H1 (cell line): ENCODE data around the gene PLCB1. TPM values are rescaled to one million over a fixed set of nuclear protein-coding genes. Genes with fewer than 3 reads are reported as not detected.

ENCODE experiments used
- CTCF ChIA-PET: fragments of 300-600 bp; sonication (Branson Sonifier 250); formaldehyde crosslinking; loops from one replicate; lab custom pipeline; 2021; ENCODE audit not compliant: partially characterized antibody; lab: Charles Lee
- POLR2A ChIA-PET: fragments of 300-600 bp; sonication (Branson Sonifier 250); formaldehyde crosslinking; loops from one replicate; lab custom pipeline; 2021; ENCODE audit warnings: inconsistent platforms; ENCODE audit not compliant: partially characterized antibody; lab: Charles Lee
- DNase-seq, 2 experiments: peaks; one replicate each; pipeline versions ENCODE4 v3.0.0 to v3.0.0-alpha.2; 2010 to 2022; ENCODE audit warnings: low spot score in 2 of 2, low read depth in 1 of 2, mixed read lengths in 1 of 2
- FAIRE-seq: peaks from 2 replicates; lab custom pipeline; 2011; peaks lifted over from hg19 to GRCh38; lab: Jason Lieb, UNC
- H2AFZ ChIP-seq: 2 replicates; pipeline ENCODE4 v1.8.1; 2012; ENCODE audit warnings: low read length, inconsistent platforms
- H2AK5ac ChIP-seq: 2 replicates; pipeline ENCODE4 v1.6.1; 2013; ENCODE audit warnings: low read depth, low read length
- H2BK120ac ChIP-seq: replicated peaks from 2 replicates; pipeline ENCODE3; 2013; ENCODE audit warnings: low read depth, low read length, inconsistent platforms
- H2BK12ac ChIP-seq: 2 replicates; pipeline ENCODE4 v1.6.1; 2013; ENCODE audit warnings: low read depth, low read length
- H2BK15ac ChIP-seq: 2 replicates; pipeline ENCODE4 v1.6.1; 2013; ENCODE audit warnings: low read length
- H2BK20ac ChIP-seq: 2 replicates; pipeline ENCODE4 v1.6.1; 2013; ENCODE audit warnings: low read length
- H2BK5ac ChIP-seq: 2 replicates; pipeline ENCODE4 v1.6.1; 2013; ENCODE audit warnings: low read depth, low read length
- H3K14ac ChIP-seq: 2 replicates; pipeline ENCODE4 v1.6.1; 2013; ENCODE audit warnings: inconsistent platforms; ENCODE audit not compliant: insufficient read length
- H3K18ac ChIP-seq: 2 replicates; pipeline ENCODE4 v1.6.1; 2013; ENCODE audit warnings: low read length; ENCODE audit errors: extremely low read depth
- H3K23ac ChIP-seq: 2 replicates; pipeline ENCODE4 v1.6.1; 2013; ENCODE audit warnings: inconsistent platforms; ENCODE audit not compliant: insufficient read length
- H3K23me2 ChIP-seq: 2 replicates; pipeline ENCODE4 v1.6.1; 2013; ENCODE audit warnings: low read depth, low read length
- H3K27ac ChIP-seq: 2 replicates; pipeline ENCODE4 v1.6.1; 2011; ENCODE audit warnings: low read depth, low read length, inconsistent platforms
- H3K27me3 ChIP-seq, 4 experiments: replicated peaks in 1 of 4; 1 replicate in 1 of 4; 2 replicates in 3 of 4; pipeline versions ENCODE4 v1.6.1 to v1.8.1; 2011 to 2013; ENCODE audit warnings: low read length in 3 of 4, mild to moderate bottlenecking in 3 of 4, inconsistent platforms in 2 of 4, mixed read lengths in 2 of 4, moderate library complexity in 1 of 4; ENCODE audit not compliant: control insufficient read depth in 3 of 4, insufficient read depth in 3 of 4; ENCODE audit errors: extremely low read depth in 1 of 4
- H3K36me3 ChIP-seq, 4 experiments: 2 replicates each; pipeline versions ENCODE4 v1.6.1 to v1.8.1; 2011 to 2013; ENCODE audit warnings: mild to moderate bottlenecking in 4 of 4, low read length in 3 of 4, moderate library complexity in 2 of 4, control low read depth in 1 of 4, inconsistent platforms in 1 of 4; ENCODE audit not compliant: insufficient read depth in 4 of 4, control insufficient read depth in 2 of 4
- H3K4ac ChIP-seq: replicated peaks from 2 replicates; pipeline ENCODE3; 2013; ENCODE audit warnings: low read length, low read depth, mixed read lengths, inconsistent platforms; ENCODE audit not compliant: insufficient read length
- H3K4me1 ChIP-seq, 4 experiments: replicated peaks in 1 of 4; 1 replicate in 1 of 4; 2 replicates in 3 of 4; pipeline versions ENCODE4 v1.6.1 to v1.8.1; 2011 to 2013; ENCODE audit warnings: low read length in 3 of 4, inconsistent platforms in 2 of 4, mixed read lengths in 1 of 4; ENCODE audit not compliant: insufficient read depth in 4 of 4, control insufficient read depth in 3 of 4
- H3K4me2 ChIP-seq, 2 experiments: 2 replicates each; pipeline versions ENCODE4 v1.6.1 to v1.8.1; 2011 to 2013; ENCODE audit warnings: low read depth in 2 of 2, low read length in 2 of 2, control low read depth in 1 of 2, inconsistent platforms in 1 of 2, mild to moderate bottlenecking in 1 of 2; ENCODE audit not compliant: insufficient read depth in 1 of 2
- H3K4me3 ChIP-seq, 4 experiments: fragments of 200-600, 300-600 bp in 1 of 4; sonication (generic), shearing (Covaris generic), sonication (Bioruptor Twin) in 1 of 4; 2 replicates each; pipeline versions ENCODE4 v1.5.1 to v1.8.1; 2011 to 2016; ENCODE audit warnings: low read length in 4 of 4, low read depth in 3 of 4, control low read depth in 2 of 4, inconsistent platforms in 2 of 4, mild to moderate bottlenecking in 2 of 4, mixed read lengths in 1 of 4, moderate library complexity in 1 of 4; ENCODE audit not compliant: insufficient read depth in 2 of 4; ENCODE audit errors: extremely low read depth in 1 of 4
- H3K56ac ChIP-seq: replicated peaks from 2 replicates; pipeline ENCODE3; 2013; ENCODE audit warnings: low read depth, mild to moderate bottlenecking, mixed read lengths, low read length, inconsistent platforms; ENCODE audit not compliant: insufficient read length
- H3K79me1 ChIP-seq: 2 replicates; pipeline ENCODE4 v1.6.1; 2013; ENCODE audit warnings: low read depth, low read length, control low read depth
- H3K79me2 ChIP-seq, 2 experiments: 2 replicates each; pipeline versions ENCODE4 v1.6.1 to v1.8.1; 2012 to 2013; ENCODE audit warnings: low read length in 2 of 2, mild to moderate bottlenecking in 2 of 2, inconsistent platforms in 1 of 2; ENCODE audit not compliant: insufficient read depth in 2 of 2, control insufficient read depth in 1 of 2
- H3K9ac ChIP-seq, 4 experiments: replicated peaks in 1 of 4; 1 replicate in 1 of 4; 2 replicates in 3 of 4; pipeline versions ENCODE4 v1.6.1 to v1.8.1; 2011 to 2013; ENCODE audit warnings: low read depth in 3 of 4, low read length in 3 of 4, control low read depth in 2 of 4, mild to moderate bottlenecking in 2 of 4, moderate library complexity in 2 of 4, inconsistent platforms in 1 of 4; ENCODE audit errors: extremely low read depth in 1 of 4
- H3K9me3 ChIP-seq, 2 experiments: 2 replicates each; pipeline versions ENCODE4 v1.6.1 to v1.8.1; 2012 to 2013; ENCODE audit warnings: mild to moderate bottlenecking in 2 of 2, moderate library complexity in 2 of 2, control low read depth in 1 of 2, inconsistent platforms in 1 of 2, low read depth in 1 of 2, low read length in 1 of 2, mixed read lengths in 1 of 2; ENCODE audit not compliant: insufficient read depth in 2 of 2
- H4K20me1 ChIP-seq, 2 experiments: replicated peaks in 1 of 2; 2 replicates each; pipeline versions ENCODE3 to v1.8.1; 2011 to 2013; ENCODE audit warnings: inconsistent platforms in 2 of 2, low read length in 2 of 2, mild to moderate bottlenecking in 1 of 2; ENCODE audit not compliant: insufficient read depth in 2 of 2, control insufficient read depth in 1 of 2
- H4K5ac ChIP-seq: 2 replicates; pipeline ENCODE4 v1.6.1; 2013; ENCODE audit warnings: low read length, low read depth, mixed read lengths, inconsistent platforms; ENCODE audit not compliant: insufficient read length
- H4K8ac ChIP-seq: 2 replicates; pipeline ENCODE4 v1.8.0; 2013; ENCODE audit warnings: mild to moderate bottlenecking, moderate library complexity, low read length, inconsistent platforms; ENCODE audit not compliant: insufficient read depth; ENCODE audit errors: extremely low read depth
- H4K91ac ChIP-seq: replicated peaks from 2 replicates; pipeline ENCODE3; 2013; ENCODE audit warnings: low read length, mixed read lengths, inconsistent platforms; ENCODE audit not compliant: insufficient read length
- ASH2L ChIP-seq: fragments of 200-600, 300-600 bp; sonication (generic); IDR thresholded peaks from one replicate; pipeline ENCODE4 v1.7.1; 2017; ENCODE audit warnings: low read length
- CREB1 ChIP-seq: IDR thresholded peaks from 2 replicates; pipeline ENCODE4 v1.6.1; 2012; ENCODE audit warnings: inconsistent platforms
- HDAC2 ChIP-seq, 2 experiments: fragments of 300-600 bp in 1 of 2; sonication (generic) in 1 of 2; IDR thresholded peaks; 2 replicates each; pipeline ENCODE4 v1.6.1; 2011 to 2012; ENCODE audit warnings: low read depth in 2 of 2, low read length in 2 of 2, mild to moderate bottlenecking in 2 of 2, moderate library complexity in 2 of 2, borderline replicate concordance in 1 of 2, inconsistent platforms in 1 of 2
- KDM4A ChIP-seq: IDR thresholded peaks from one replicate; pipeline ENCODE4 v1.7.1; 2012; ENCODE audit warnings: low read depth, mild to moderate bottlenecking, moderate library complexity, low read length, inconsistent platforms; ENCODE audit not compliant: severe bottlenecking
- KDM5A ChIP-seq: fragments of 200-600 bp; IDR thresholded peaks from 2 replicates; pipeline ENCODE4 v1.7.1; 2012; ENCODE audit warnings: mild to moderate bottlenecking, low read length, inconsistent platforms, mixed read lengths
- NANOG ChIP-seq: IDR thresholded peaks from 2 replicates; pipeline ENCODE4 v1.6.1; 2011; ENCODE audit warnings: low read length, low read depth, mild to moderate bottlenecking, inconsistent platforms; ENCODE audit not compliant: insufficient read depth, poor library complexity, severe bottlenecking
- NRF1 ChIP-seq: IDR thresholded peaks from 2 replicates; pipeline ENCODE4 v1.6.1; 2011; ENCODE audit warnings: mild to moderate bottlenecking, low read depth, low read length, improper control_type of control experiment
- RAD21 ChIP-seq, 2 experiments: IDR thresholded peaks in 1 of 2; conservative IDR thresholded peaks in 1 of 2; 2 replicates each; pipeline ENCODE4 v1.6.1; 2011; ENCODE audit warnings: low read depth in 2 of 2, low read length in 2 of 2, improper control_type of control experiment in 1 of 2, inconsistent platforms in 1 of 2, mild to moderate bottlenecking in 1 of 2, moderate library complexity in 1 of 2
- SAP30 ChIP-seq: fragments of 300-600 bp; sonication (generic); IDR thresholded peaks from 2 replicates; pipeline ENCODE4 v1.7.1; 2012; ENCODE audit warnings: low read length, moderate library complexity, mild to moderate bottlenecking, inconsistent platforms; ENCODE audit not compliant: insufficient read depth, insufficient replicate concordance
- SIN3A ChIP-seq, 2 experiments: IDR thresholded peaks in 1 of 2; conservative IDR thresholded peaks in 1 of 2; 2 replicates each; pipeline ENCODE4 v1.6.1; 2011 to 2012; ENCODE audit warnings: low read length in 2 of 2, improper control_type of control experiment in 1 of 2, low read depth in 1 of 2, mild to moderate bottlenecking in 1 of 2
- SP2 ChIP-seq: IDR thresholded peaks from 2 replicates; pipeline ENCODE4 v1.6.1; 2012; ENCODE audit warnings: mild to moderate bottlenecking, low read length, inconsistent platforms
- SUZ12 ChIP-seq: fragments of 200-600 bp; sonication (generic); IDR thresholded peaks from 2 replicates; pipeline ENCODE4 v1.6.1; 2012; ENCODE audit warnings: mild to moderate bottlenecking, inconsistent platforms, low read length, moderate library complexity, mixed read lengths
- TAF7 ChIP-seq: optimal IDR thresholded peaks from 2 replicates; pipeline ENCODE3; 2011; ENCODE audit warnings: low read depth, mild to moderate bottlenecking, inconsistent platforms, low read length, moderate library complexity, borderline replicate concordance
- TBP ChIP-seq: IDR thresholded peaks from 2 replicates; pipeline ENCODE4 v1.6.1; 2011; ENCODE audit warnings: low read depth, low read length, improper control_type of control experiment
- WGBS, 2 experiments: shearing (Covaris generic) in 1 of 2; methylation state at CpG; one replicate each; pipeline versions ENCODE4 v1.1.6 to v1.1.7; 2013 to 2015; ENCODE audit warnings: low lambda C conversion rate in 2 of 2, mixed read lengths in 2 of 2, inconsistent platforms in 1 of 2, low coverage in 1 of 2, missing lambda C conversion rate in 1 of 2; ENCODE audit not compliant: insufficient replicate concordance in 2 of 2, insufficient coverage in 1 of 2, insufficient read length in 1 of 2; ENCODE audit errors: extremely low coverage in 1 of 2, missing lambda C conversion rate in 1 of 2; 5-methylcytosine and 5-hydroxymethylcytosine counted together
- polyA plus RNA-seq, 7 experiments: library from polyadenylated mRNA; depleted of rRNA in 3 of 7; stranded (reverse) in 5 of 7; unstranded in 2 of 7; fragments of >200 nt in 5 of 7; fragments of 200-250 nt in 2 of 7; gene quantifications; 1 replicate in 5 of 7; 2 replicates in 1 of 7; 4 replicates in 1 of 7; pipeline versions ENCODE4 v1.2.1 to v1.2.3, GENCODE V29; 2011 to 2013; ENCODE audit warnings: missing spikeins in 2 of 7, mixed read lengths in 2 of 7
- total RNA-seq: library from RNA; stranded (reverse); fragmentation: NEBNext Ultra II Directional; extraction: Animal tissue kit (Norgen Biotek cat#: 25700); gene quantifications from 2 replicates; pipeline ENCODE4 v1.2.1, GENCODE V29; 2021

Gene PLCB1
- total and polyA plus RNA-seq, 2 of the 8 experiments (the other 6 are each of a cell fraction or from before 2014, with no cell fraction given) = 2.6 to 9.1 TPM

GRCh38 chr20:8118760-8119159 is 13.3 kb upstream of the PLCB1 start:
- Histone ChIP-seq H3K23me2 (no peaks in the 10 kb centered on the region; the same call in 1 of the 2 replicates), H3K56ac (no peak overlapping the region), H3K79me1 (no peaks in the 10 kb centered on the region), H3K23ac (no peak overlapping the region), H2AFZ (no peak overlapping the region), H2BK5ac (no peak overlapping the region), H3K18ac (no peak overlapping the region), H3K4me2 (no peak overlapping the region), H3K4me1 (no peaks in the 10 kb centered on the region; a peak in 1 of 7 replicates), H2BK20ac (no peak overlapping the region), H4K5ac (no peak overlapping the region), H4K8ac (no peak overlapping the region), H4K91ac (no peak overlapping the region), H3K9ac (no peak overlapping the region), H2BK120ac (no peak overlapping the region), H2BK12ac (no peak overlapping the region), H3K4ac (no peak overlapping the region), H2AK5ac (no peak overlapping the region), H2BK15ac (no peak overlapping the region), H4K20me1 (no peaks in the 10 kb centered on the region), H3K27ac (no peak overlapping the region), H3K36me3 (0 out of 8 replicates have a peak, but pooled peaks cover 0 to 2% (median 0%) of the 10 kb centered on the region in 4 experiments), H3K27me3 (no peaks in the 10 kb centered on the region), H3K79me2 (no peaks in the 10 kb centered on the region), H3K4me3 (no peak overlapping the region), H3K9me3 (peaks cover 0 to 3% of the 10 kb centered on the region in 2 experiments; a peak in 1 of 4 replicates), H3K14ac (no peak overlapping the region)
- ChIA-PET POLR2A (no interaction called here), CTCF (no interaction called here)
- no peak for DNase-seq
- WGBS, 2 experiments = 93% methylated on average over 1 of the region's 1 CpG; no CpG with 5 or more reads in 1 of the 2 experiments
- no peak for FAIRE-seq
- TF ChIP-seq TBP (no peak), SAP30 (no peak), HDAC2 (IDR thresholded peaks at IDR 0.05; ENCODE audit: borderline replicate concordance in 1 of 2, low read depth in 2 of 2, low read length in 2 of 2) (no peak), NANOG (no peak), KDM5A (no peak), SIN3A (conservative IDR thresholded peaks at IDR 0.05 in 1 of 2, IDR thresholded peaks at IDR 0.05 in 1 of 2; ENCODE audit: low read depth in 1 of 2, low read length in 2 of 2) (no peak), RAD21 (IDR thresholded peaks at IDR 0.05 in 1 of 2, conservative IDR thresholded peaks at IDR 0.05 in 1 of 2; ENCODE audit: low read depth in 2 of 2, low read length in 2 of 2) (no peak), CREB1 (no peak), SUZ12 (no peak), TAF7 (no peak), NRF1 (no peak), KDM4A (no peak), SP2 (no peak), ASH2L (no peak)
